HG03571 (cell line): ENCODE results near the gene ACAT2.
"Not testable (repeated sequence)": the region's sequence is repeated elsewhere in the genome, so short reads cannot be mapped to it uniquely, and the experiment has no call there.

ENCODE experiments used
- ATAC-seq: cut with Tn5 transposase; IDR thresholded peaks from one replicate; pipeline ENCODE4 v1.9.1; 2021; ENCODE audit not compliant: unreplicated experiment

Gene ACAT2

DNA sequence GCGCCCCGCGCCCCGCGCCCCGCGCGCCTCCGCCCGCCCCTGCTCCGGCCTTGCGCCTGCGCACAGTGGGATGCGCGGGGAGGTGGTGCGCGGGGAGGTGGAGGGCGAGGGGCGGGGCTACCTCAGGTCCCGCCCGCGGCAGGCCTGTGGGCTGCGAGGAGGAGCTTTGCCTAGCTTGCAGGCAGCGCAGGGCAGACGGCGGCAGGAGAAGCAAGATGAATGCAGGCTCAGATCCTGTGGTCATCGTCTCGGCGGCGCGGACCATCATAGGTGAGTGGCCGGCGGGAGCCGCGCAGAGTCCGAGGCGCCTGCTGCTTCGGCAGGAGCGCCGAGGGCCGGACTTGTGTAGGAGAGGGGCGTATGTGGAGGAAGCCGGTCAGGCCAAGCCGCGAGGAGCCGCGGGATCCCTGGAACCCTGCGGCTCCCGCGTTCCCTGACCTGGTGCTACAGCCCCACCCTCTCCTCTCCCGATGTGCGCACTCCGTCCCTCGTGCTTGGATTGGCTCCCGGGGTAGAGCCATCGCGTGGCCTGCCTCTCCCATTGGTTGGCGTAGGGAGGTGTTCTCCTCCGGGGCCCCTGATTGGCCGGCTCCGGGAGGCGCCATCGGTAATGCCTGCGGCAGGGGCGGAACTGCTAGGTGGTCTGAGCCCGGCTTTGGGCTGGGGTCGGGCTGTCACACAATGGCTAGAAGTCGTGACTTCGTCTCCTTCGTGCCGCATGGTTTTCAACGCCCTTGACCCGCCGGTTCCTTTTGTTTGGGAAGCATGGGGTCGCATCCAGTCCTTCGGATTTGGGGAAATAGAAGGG is at the start of gene ACAT2:
Gene ACAT2 (plus strand): TSS at position 173 of the 808 bp plus-strand sequence. CDS start 43 bp downstream, at position 216.
- peak; percentile 96 for ATAC-seq

DNA sequence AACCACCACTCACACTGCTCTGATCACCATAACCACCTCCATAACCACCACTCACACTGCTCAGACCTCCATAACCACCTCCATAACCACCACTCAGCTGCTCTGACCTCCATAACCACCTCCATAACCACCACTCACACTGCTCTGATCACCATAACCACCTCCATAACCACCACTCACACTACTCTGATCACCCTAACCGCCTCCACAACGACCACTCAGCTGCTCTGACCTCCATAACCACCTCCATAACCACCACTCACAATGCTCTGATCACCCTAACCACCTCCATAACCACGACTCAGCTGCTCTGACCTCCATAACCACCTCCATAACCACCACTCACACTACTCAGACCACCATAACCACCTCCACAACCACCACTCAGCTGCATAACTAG is 49.5 kb upstream of the ACAT2 start:
- not testable (repeated sequence) for ATAC-seq

DNA sequence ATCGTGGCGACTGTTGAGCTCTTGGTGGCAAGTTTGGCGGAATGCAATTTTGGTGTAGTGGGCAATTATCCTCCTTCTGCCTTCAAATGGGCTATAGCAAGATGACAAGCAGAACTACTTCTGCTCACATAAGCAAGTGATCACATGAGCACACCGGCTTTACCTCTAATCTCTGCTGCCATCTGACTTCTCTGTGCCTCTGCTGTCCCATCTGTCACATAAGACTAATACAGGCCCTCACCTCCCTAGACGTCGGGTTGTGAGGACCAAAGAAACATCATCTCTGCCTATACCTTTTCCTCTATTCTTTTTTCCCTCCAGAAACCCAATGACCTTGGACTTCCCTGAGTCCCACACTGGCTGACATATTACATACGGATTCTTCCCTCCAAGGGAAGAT is 47.9 kb upstream of the ACAT2 start:
- no peak for ATAC-seq

DNA sequence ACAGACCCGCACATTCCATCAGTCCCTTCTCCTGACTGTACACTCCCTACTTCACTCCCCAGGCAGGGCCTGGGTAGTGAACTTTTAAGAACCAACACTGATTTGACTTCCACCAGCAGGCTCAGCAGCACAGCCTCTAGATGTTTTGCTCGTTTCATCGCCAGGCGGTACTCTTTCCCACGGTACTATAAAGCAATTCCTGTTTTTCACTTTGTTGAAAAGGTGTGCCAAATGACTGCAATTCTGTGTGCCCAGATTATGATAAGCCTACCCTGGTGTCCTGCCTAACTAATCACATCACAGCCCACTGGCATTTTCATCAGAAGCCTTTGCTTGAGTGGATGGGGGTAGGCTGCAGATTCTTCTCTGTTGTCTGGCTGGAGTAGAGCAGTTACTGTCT is 47.4 kb upstream of the ACAT2 start:
- ATAC-seq, result no peak

DNA sequence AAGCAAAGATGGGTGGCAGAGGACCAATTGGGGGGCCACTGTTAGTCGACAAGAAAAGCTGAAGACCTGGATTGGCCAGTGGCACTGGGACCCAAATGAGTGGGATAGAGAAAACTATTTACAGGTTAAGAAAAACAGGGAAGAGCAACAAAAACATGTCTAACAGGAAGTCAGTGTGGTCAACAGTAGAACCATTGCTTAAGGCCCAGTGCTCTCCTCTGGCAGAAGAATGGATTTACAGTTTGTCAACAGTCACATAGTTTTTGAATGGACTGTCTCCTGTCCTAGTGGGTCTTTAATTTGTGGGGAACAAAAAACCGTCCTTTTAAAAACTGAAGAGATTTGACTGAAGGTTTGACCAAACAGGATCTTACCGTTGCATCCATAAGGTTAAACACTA is 46.7 kb upstream of the ACAT2 start:
- ATAC-seq, result no peak

DNA sequence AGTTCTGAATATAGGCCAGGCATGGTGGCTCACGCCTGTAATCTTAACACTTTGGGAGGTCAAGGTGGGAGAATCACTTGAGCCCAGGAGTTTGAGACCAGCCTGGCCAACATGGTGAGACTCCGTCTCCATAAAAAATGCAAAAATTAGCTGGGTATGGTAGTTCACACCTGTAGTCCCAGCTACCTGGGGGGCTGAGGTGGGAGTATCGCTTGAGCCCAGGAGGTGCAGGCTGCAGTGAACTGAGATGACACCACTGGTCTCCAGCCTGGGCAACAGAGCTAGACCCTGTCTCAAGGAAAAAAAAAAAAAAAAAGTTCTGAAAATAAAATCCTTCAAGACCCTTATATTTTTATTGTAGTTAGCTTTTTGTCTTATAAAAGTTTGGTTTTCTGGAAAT is 46.2 kb upstream of the ACAT2 start:
- no peak for ATAC-seq

DNA sequence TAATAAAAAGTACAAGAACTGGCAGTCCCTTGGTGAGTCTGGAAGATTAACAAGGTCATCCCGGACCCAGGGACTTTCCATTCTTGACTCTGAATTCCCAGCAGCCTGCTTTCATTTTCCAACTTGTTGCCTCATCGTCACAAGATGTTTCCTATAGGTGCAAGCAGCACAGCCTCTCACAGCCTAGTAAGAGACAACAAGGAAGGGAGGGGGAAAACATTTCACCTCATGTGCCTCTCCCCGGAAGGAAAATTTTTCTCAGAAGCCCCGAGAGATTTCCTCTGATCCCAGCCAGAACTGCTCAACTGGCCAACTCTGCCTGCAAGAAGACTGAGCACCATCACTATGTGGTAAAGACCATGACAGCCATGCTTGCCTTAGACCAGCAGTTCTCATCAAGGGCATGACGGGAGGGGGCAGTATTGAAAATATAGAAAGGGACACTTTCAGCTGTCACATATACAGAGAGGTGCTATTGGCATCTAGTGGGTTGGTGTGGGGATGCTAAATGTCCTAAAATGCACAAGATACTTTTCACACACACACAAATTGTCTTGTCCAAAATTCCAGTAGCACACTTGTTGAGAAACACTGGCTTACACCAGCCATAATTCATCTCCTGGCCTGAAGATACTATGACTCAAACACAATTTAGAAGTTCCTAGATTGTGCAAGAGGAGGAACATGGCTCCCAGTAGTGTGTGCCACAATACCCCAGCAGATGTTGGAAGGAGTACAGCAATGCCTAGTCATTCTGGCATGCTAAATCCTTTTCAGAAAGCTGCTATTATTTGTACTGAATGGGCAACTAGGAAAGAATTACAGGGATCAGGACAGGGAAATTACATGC is 45.4 kb upstream of the ACAT2 start:
- no peak for ATAC-seq

DNA sequence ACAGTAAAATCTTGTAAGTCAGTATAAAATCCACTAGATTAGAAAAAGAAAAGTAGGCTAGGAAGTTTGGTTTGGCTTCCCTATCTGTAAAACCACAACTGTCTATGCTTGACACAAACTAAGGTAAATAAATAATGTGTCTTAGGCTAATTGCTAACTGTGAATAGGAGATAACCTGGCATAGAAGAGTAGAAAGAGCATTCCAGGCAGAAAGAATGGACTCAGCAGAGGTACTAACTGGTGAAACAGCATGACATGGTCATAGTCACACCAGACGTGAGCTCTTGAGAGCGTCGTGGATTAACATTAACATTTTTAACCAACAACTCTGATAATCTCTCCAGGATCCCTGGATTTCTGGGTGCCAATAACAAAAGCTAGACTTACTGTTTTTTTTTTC is 43.2 kb upstream of the ACAT2 start:
- no peak for ATAC-seq

DNA sequence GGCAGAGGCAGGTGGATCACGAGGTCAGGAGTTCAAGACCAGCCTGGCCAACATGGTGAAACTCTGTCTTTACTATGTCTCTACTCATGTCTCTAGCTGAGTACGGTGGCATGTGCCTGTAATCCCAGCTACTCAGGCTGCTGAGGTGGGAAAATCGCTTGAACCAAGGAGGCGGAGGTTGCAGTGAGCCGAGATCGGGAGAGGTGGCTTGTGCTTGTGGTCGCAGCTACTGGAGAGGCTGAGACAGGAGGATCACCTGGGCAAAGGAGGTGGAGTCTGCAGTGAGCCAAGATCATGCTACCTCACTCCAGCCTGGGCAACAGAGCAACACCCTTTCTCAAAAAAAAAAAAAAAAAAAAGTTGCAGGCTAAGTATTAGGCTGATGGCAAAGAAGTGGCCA is 42.6 kb upstream of the ACAT2 start:
- no peak for ATAC-seq

DNA sequence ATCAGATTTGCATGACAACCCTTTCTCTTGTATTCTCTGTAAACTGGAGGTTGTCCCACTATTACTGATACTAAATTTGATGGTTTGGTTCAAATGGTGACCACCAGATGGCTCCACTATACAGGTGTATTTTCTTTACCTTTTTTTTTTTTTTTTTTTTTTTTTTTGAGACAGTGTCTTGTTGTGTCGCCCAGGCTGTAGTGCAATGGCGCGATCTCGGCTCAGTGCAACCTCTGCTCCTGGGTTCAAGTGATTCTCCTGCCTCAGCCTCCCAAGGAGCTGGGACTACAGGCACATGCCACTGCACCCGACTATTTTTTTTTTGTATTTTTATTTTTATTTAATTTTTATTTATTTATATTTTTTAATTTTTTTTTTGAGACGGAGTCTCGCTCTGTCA is 41.1 kb upstream of the ACAT2 start:
- no peak for ATAC-seq

DNA sequence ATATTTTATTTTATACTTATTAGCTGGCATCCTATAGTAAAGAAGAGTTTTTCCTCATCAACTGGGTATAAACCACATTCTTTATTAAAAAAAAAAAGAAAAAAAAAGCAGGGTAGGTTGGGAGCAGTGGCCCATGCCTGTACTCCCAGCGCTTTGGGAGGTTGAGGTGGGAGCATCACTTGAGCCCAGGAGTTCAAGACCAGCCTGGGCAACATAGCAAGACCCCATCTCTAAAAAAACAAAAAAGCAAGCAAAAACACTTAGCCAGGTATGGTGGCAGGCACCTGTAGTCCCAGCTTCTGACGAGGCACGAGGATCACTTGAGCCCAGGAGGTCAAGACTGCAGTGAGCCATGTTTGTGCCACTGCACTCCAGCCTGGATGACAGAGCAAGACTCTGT is 39.9 kb upstream of the ACAT2 start:
- ATAC-seq, result not testable (repeated sequence)

DNA sequence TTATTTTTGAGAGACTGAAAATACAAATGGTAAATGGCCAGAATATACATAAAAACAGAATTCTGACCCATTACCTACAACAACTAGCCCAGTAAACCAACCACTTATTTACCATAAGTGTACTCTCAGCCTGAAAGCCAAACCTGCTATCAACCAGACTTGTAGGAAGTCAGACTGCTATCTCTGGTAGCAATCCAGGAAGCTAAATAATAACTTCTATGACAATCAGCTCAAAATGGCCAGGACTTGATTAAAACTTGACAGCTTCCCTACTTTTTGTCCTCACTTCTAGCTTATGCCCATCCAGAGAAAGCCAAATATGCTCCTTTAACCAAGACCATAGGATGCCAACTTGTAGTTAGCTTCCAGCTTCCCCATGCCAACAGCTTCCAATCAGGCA is 39.2 kb upstream of the ACAT2 start:
- ATAC-seq, result no peak

DNA sequence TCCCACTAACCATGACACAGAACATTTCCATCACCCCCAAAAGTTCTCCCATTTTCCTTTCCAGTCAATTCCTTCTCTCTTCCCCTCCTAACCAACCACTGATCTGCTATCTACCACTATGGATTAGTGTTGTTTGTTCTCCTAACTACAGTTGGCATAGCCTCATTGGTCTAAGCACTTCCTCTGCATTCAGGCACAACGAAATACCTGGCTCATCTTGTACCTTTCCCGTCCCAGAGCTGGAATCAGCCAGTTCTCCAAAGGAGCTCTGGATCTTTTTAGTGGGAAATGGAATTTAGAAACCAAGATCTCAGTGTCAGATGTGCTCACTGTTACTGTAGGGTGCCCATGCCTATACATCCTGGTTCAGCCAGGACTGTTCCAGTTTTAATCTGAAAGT is 38.6 kb upstream of the ACAT2 start:
- no peak for ATAC-seq

DNA sequence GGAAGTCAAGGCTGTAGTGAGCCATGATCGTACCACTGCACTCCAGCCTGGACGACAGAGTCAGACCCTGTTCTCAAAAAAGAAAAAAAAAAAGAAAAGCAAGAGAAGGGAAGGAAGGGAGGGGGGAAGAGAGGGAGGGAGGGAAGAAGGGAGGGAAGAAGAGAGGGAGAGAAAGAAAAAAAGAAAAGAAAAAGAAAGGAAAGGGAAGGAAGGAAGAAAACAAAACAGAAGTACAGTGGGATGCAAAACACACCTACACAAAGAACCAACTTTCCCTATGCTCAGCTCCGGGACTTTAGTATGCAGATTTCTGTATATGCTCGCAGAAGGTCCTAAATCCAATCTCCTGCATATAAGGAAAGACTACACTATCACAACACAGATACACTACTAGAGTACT is 37.1 kb upstream of the ACAT2 start:
- ATAC-seq, result no peak

DNA sequence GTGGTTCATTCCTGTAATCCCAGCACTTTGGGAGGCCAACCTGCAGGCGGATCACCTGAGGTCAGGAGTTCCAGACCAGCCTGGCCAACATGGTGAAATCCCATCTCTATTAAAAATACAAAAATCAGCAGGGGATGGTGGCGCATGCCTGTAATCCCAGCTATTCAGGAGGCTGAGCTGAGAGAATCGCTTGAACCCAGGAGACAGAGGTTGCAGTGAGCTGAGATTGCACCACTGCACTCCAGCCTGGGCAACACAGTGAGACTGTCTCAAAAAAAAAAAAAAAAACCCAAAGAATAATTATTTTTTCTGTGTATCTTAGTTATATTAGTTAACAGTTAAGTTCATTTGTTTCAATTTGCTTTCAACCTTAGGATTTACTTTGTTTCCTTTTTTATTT is 36.6 kb upstream of the ACAT2 start:
- ATAC-seq, result not testable (repeated sequence)

DNA sequence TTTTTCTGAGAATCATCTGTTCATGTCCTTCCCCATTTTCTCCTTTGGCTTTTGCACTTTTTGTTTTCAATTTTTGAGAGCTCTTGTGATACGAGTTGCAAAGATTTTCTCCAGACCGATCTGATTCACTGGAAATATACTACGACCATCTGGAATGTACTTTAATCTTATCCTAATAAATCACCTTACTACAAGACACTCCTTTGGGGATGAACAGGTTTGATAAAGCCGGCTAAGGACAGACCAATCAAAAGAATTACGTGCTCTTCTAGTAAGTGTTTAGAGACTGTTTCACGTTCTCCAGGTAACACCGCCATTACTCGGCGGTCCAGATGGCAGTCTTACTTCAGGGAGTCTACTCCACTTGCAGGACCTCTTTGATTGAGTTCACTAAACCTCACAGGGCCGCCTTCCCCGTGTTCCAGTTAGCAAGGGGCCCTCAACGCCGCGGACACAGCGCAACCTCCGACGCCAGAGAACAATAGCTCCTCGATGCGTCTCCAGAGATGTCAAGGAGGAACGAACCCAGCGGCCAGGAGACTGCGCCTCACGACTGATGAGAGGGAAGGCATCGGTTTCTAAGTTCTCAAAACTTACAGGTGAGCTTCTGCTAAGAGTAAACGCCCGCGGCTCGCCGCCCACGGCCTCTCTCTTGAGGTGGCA is 35.5 kb upstream of the ACAT2 start:
- peak; percentile 13 for ATAC-seq

DNA sequence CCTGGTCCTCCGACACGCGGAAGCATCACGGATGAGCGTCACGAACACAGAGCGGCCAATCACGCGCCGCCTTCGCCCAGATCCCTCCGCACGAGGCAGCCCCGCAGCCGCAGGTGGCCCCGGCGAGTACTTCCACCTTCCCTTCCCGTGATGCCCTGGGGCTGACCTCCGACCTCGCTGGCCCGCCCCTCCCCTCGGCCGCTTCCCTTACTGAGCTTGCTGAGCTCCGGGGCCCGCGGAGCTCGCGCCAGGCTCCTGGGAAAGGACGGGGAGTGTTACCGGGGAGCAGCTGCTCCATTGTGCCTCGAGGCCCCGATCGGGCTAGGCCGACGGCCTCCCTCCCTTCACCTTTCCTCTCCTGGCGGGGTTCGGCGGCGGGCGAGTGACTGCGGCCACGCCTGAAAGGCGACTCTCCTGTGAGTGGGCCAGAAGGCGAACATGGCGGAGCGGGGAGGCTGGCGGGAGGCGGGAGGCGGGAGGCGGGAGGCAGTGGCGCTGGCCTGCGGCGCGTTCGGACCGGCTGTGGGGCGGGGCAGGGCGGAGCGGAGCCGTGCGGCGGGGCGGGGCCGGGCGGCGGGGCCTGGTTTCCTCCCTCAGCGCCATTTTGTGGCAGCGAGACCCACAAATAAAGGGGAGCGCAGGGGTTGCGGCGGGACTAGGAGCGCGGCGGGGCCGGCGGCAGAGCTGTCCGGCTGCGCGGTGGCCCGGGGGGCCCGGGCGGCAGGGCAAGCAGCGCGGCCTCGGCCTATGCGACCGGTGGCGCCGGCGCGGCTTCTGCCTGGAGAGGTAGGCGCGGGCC is 34.7 kb upstream of the ACAT2 start, which contains the start of gene WTAP:
Gene WTAP (plus strand): TSS at position 589 of the 799 bp plus-strand sequence. CDS start 8,760 bp downstream, outside the sequence.
- peak; percentile 79 for ATAC-seq

DNA sequence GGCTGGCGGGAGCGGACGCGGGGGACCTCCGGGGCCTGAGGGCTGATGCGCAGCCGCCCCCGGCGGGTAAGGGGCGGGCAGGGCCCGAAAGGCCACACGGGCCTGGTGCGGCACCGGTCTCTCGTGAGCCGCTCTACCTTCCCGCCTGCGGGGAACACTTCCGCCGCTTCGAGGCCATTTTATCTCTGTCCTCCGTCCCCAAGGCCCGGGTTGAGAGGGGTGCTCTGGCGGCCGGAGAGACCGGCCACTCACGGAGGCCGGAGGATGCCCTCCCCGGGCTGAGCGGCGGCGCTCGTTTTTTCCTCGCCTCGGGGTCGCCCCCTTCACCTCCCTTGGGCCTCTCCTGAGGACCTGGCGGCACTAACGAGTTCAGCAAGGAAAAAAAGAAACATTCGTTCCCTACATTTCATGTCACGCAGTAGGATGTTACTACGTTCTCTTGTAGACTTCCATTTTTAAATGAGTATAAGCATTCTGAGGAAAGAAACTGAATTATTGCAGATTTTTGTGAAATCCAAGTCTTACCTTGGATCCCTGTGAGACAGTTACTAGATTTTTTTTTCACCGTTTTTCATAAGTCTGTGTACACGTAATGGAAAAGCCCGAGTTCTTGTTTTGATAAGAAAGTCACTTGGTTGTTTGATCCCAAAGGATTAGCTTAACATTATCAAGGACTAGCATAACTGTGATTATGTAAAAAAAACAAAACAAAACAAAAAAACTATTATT is 34.0 kb upstream of the ACAT2 start:
- ATAC-seq, result peak; percentile 28

DNA sequence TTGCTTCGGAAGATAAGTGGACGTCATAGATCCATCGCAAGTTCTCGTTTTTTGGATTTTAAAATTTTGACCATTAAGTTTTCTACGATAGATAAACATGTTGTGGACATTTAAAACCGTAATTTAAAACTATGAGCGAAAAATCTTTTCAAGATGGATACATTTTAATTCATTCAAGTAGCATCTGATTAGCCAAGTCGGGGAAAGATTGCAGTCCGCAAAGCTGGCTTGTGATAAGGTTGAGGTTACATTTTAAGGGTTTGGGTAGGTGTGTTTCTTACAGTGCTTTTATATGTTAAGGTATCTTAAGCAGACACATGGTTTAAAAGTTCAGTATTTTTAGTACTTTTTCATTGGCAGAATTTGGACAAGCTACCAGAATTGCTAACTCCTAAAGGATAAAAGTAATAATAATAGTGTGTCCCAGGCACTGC is 33.3 kb upstream of the ACAT2 start:
- ATAC-seq, result no peak
